CD14-positive monocyte (primary cell): ENCODE measurements around the gene MYOCD. TPM values are rescaled to one million over a fixed set of nuclear protein-coding genes. Genes with fewer than 3 reads are reported as not detected.

Experiments used
- DNase-seq, 3 donors: peaks; one replicate each; pipeline ENCODE4 v3.0.0-alpha.2; 2011 to 2022
- H2AFZ ChIP-seq: 2 replicates; pipeline ENCODE4 v1.6.0; 2012; ENCODE audit warnings: mild to moderate bottlenecking, low read depth, low read length, inconsistent platforms; ENCODE audit not compliant: insufficient read depth, poor library complexity, severe bottlenecking
- H3K27ac ChIP-seq, 2 donors: 1 replicate in 1 of 2; 2 replicates in 1 of 2; pipeline ENCODE4 v1.5.1; 2012 to 2013; ENCODE audit warnings: low read length in 2 of 2, control low read depth in 1 of 2, inconsistent platforms in 1 of 2, low read depth in 1 of 2, mild to moderate bottlenecking in 1 of 2
- H3K27me3 ChIP-seq, 2 donors: one replicate each; pipeline versions ENCODE4 v1.6.0 to v1.6.1; 2011 to 2013; ENCODE audit warnings: low read length in 2 of 2; ENCODE audit not compliant: control insufficient read depth in 2 of 2, insufficient read depth in 2 of 2
- H3K36me3 ChIP-seq, 2 donors: replicated peaks in 1 of 2; 1 replicate in 1 of 2; 2 replicates in 1 of 2; pipeline versions ENCODE4 v1.5.1 to v1.6.1; 2012 to 2013; ENCODE audit warnings: low read length in 2 of 2, control low read depth in 1 of 2, inconsistent platforms in 1 of 2, mild to moderate bottlenecking in 1 of 2; ENCODE audit not compliant: insufficient read depth in 2 of 2, control insufficient read depth in 1 of 2
- H3K4me1 ChIP-seq, 2 donors: 1 replicate in 1 of 2; 2 replicates in 1 of 2; pipeline versions ENCODE4 v1.5.1 to v1.6.1; 2012 to 2013; ENCODE audit warnings: low read length in 2 of 2, control low read depth in 1 of 2, inconsistent platforms in 1 of 2, mild to moderate bottlenecking in 1 of 2, moderate library complexity in 1 of 2; ENCODE audit not compliant: insufficient read depth in 2 of 2, control insufficient read depth in 1 of 2
- H3K4me2 ChIP-seq: replicated peaks from 2 replicates; pipeline ENCODE3; 2012; ENCODE audit warnings: low read length, moderate library complexity, mild to moderate bottlenecking; ENCODE audit not compliant: poor library complexity, severe bottlenecking; ENCODE audit errors: extremely low read depth
- H3K4me3 ChIP-seq, 3 experiments: fragments of 200-600 bp in 1 of 3; sonication (generic) in 1 of 3; replicated peaks in 1 of 3; 1 replicate in 2 of 3; 2 replicates in 1 of 3; pipeline ENCODE4 v1.5.1; 2011 to 2013; ENCODE audit warnings: low read length in 3 of 3, mild to moderate bottlenecking in 3 of 3, control low read depth in 2 of 3, low read depth in 2 of 3, inconsistent platforms in 1 of 3, moderate library complexity in 1 of 3
- H3K79me2 ChIP-seq: 2 replicates; pipeline ENCODE4 v1.6.0; 2012; ENCODE audit warnings: mild to moderate bottlenecking, control low read depth, inconsistent platforms, low read length, moderate library complexity; ENCODE audit not compliant: insufficient read depth
- H3K9ac ChIP-seq: 2 replicates; pipeline ENCODE4 v1.6.0; 2017; ENCODE audit warnings: low read length, mild to moderate bottlenecking; ENCODE audit not compliant: insufficient read depth, poor library complexity, severe bottlenecking
- H3K9me3 ChIP-seq, 2 donors: replicated peaks in 1 of 2; 1 replicate in 1 of 2; 2 replicates in 1 of 2; pipeline versions ENCODE4 v1.5.1 to v1.6.1; 2012 to 2013; ENCODE audit warnings: low read length in 2 of 2, control low read depth in 1 of 2; ENCODE audit not compliant: control insufficient read depth in 1 of 2, insufficient read depth in 1 of 2
- H4K20me1 ChIP-seq: 2 replicates; pipeline ENCODE4 v1.6.0; 2012; ENCODE audit warnings: mild to moderate bottlenecking, low read length, control low read depth, moderate library complexity; ENCODE audit not compliant: insufficient read depth
- H3K27ac Mint-ChIP-seq, 7 donors: one replicate each; pipeline ENCODE4 v1.8.0; 2020; ENCODE audit warnings: mild to moderate bottlenecking in 7 of 7, mixed read lengths in 7 of 7, moderate library complexity in 6 of 7, inconsistent platforms in 2 of 7
- H3K27me3 Mint-ChIP-seq, 3 donors: one replicate each; pipeline ENCODE4 v1.8.0; 2021 to 2022; ENCODE audit warnings: low read depth in 3 of 3, mild to moderate bottlenecking in 3 of 3, mixed read lengths in 3 of 3, moderate library complexity in 3 of 3, inconsistent platforms in 1 of 3
- H3K36me3 Mint-ChIP-seq, 2 donors: one replicate each; pipeline ENCODE4 v1.8.0; 2020; ENCODE audit warnings: mixed read lengths in 2 of 2, inconsistent platforms in 1 of 2, mild to moderate bottlenecking in 1 of 2
- H3K4me1 Mint-ChIP-seq: one replicate; pipeline ENCODE4 v1.8.0; 2020; ENCODE audit warnings: mild to moderate bottlenecking, mixed read lengths
- H3K4me3 Mint-ChIP-seq, 2 donors: one replicate each; pipeline ENCODE4 v1.8.0; 2020; ENCODE audit warnings: mild to moderate bottlenecking in 2 of 2, mixed read lengths in 2 of 2, moderate library complexity in 1 of 2
- H3K9me3 Mint-ChIP-seq, 7 donors: one replicate each; pipeline ENCODE4 v1.8.0; 2020 to 2022; ENCODE audit warnings: mixed read lengths in 7 of 7, mild to moderate bottlenecking in 6 of 7, moderate library complexity in 6 of 7, inconsistent platforms in 2 of 7
- CTCF ChIP-seq: fragments of 200-600 bp; IDR thresholded peaks from one replicate; pipeline ENCODE4 v1.8.0; 2022; ENCODE audit warnings: antibody characterized with exemption, mild to moderate bottlenecking
- WGBS: methylation state at CpG from one replicate; pipeline ENCODE4 v1.1.5; 2013; ENCODE audit warnings: missing lambda C conversion rate; ENCODE audit not compliant: insufficient coverage; 5-methylcytosine and 5-hydroxymethylcytosine counted together
- intact Hi-C, 2 donors: fragments of 100-400 bp; cut with micrococcal nuclease; formaldehyde crosslinking; loops; one replicate each; pipeline versions ENCODE4 v1.15.0 to v1.15.1; 2023
- polyA plus RNA-seq, 3 donors: library from polyadenylated mRNA; depleted of rRNA in 1 of 3; unstranded in 2 of 3; stranded (reverse) in 1 of 3; fragments of 300-500 nt in 2 of 3; fragments of >200 nt in 1 of 3; fragmentation: Illumina TruSeq in 2 of 3; gene quantifications; 1 replicate in 2 of 3; 2 replicates in 1 of 3; pipeline ENCODE4 v1.2.3, GENCODE V29; 2012 to 2021

The MYOCD gene
- polyA plus RNA-seq, 3 donors = not detected

- Histone ChIP-seq H3K9ac (no peak overlapping the region), H3K79me2 (no peaks in the 10 kb centered on the region), H3K4me2 (no peak overlapping the region), H3K4me3 (no peak overlapping the region), H2AFZ (no peak overlapping the region), H3K36me3 (no peaks in the 10 kb centered on the region), H4K20me1 (no peaks in the 10 kb centered on the region), H3K27me3 (no peaks in the 10 kb centered on the region), H3K4me1 (no peaks in the 10 kb centered on the region), H3K27ac (no peak overlapping the region), H3K9me3 (peaks cover 0 to 3% of the 10 kb centered on the region in 2 donors)
- Mint-ChIP-seq H3K27me3 (peaks cover 0 to 5% (median 0%) of the 10 kb centered on the region in 3 donors), H3K4me1 (no peaks in the 10 kb centered on the region), H3K4me3 (no peak overlapping the region), H3K9me3 (peaks cover 0 to 10% (median 4%) of the 10 kb centered on the region in 7 donors), H3K36me3 (no peaks in the 10 kb centered on the region), H3K27ac (no peak overlapping the region)
- WGBS = 72% methylated on average over 4 of the region's 5 CpGs
- no peak for TF ChIP-seq CTCF
- intact Hi-C loops = no loop called here
- DNase-seq = no peak
These were observed 63.4 kb downstream of the MYOCD start for GRCh38 chr17:12729086-12729485.

GRCh38 chr17:12730421-12730820, 64.7 kb downstream of the MYOCD start:
- Histone ChIP-seq H3K27me3 (no peaks in the 10 kb centered on the region), H3K9me3 (peaks cover 0 to 3% of the 10 kb centered on the region in 2 donors), H3K27ac (no peak overlapping the region), H3K4me3 (no peak overlapping the region), H3K4me2 (no peak overlapping the region), H2AFZ (no peak overlapping the region), H3K36me3 (no peaks in the 10 kb centered on the region), H3K9ac (no peak overlapping the region), H3K79me2 (no peaks in the 10 kb centered on the region), H4K20me1 (no peaks in the 10 kb centered on the region), H3K4me1 (no peaks in the 10 kb centered on the region)
- H3K9me3 Mint-ChIP-seq = peaks cover 0 to 10% (median 4%) of the 10 kb centered on the region in 7 donors
- TF ChIP-seq CTCF = no peak
- no peaks in the 10 kb centered on the region for H3K36me3 Mint-ChIP-seq
- H3K27ac Mint-ChIP-seq = no peak overlapping the region
- no peak for DNase-seq
- 100% methylated on average over 1 of the region's 5 CpGs for whole genome bisulfite sequencing
- H3K4me3 Mint-ChIP-seq = no peak overlapping the region
- intact Hi-C loops = no loop called here
- no peaks in the 10 kb centered on the region for H3K4me1 Mint-ChIP-seq
- peaks cover 0 to 5% (median 0%) of the 10 kb centered on the region in 3 donors for H3K27me3 Mint-ChIP-seq
